ENCODE results near the gene OVOL2.

GRCh38 chr20:18077157-18077556, 19.4 kb upstream of the OVOL2 start:
- no peak for TF ChIP-seq EZH2phosphoT487 (IDR thresholded peaks at IDR 0.05; ENCODE audit: borderline replicate concordance, low read length)
- no peak for TF ChIP-seq CTCF (IDR thresholded peaks at IDR 0.05; ENCODE audit: low read depth, low read length, poor library complexity, severe bottlenecking)

All from DOHH2 (cell line).